Endodermal cell (in vitro differentiated cells): Measurements from ENCODE around the gene CREB3. TPM values are rescaled to one million over a fixed set of nuclear protein-coding genes. Genes with fewer than 3 reads are reported as not detected.

Source experiments
- DNase-seq: peaks from one replicate; pipeline ENCODE4 v3.0.0-alpha.2; 2017
- H3K27ac ChIP-seq: 2 replicates; pipeline ENCODE4 v1.5.1; 2013; ENCODE audit warnings: mild to moderate bottlenecking, low read depth, low read length, moderate library complexity
- H3K27me3 ChIP-seq: 2 replicates; pipeline ENCODE4 v1.6.1; 2013; ENCODE audit warnings: mild to moderate bottlenecking, low read length, moderate library complexity; ENCODE audit not compliant: insufficient read depth, control insufficient read depth, poor library complexity, severe bottlenecking
- H3K36me3 ChIP-seq: 2 replicates; pipeline ENCODE4 v1.7.0; 2013; ENCODE audit warnings: mild to moderate bottlenecking, low read length, moderate library complexity; ENCODE audit not compliant: control insufficient read depth, insufficient read depth
- H3K4me1 ChIP-seq: one replicate; pipeline ENCODE4 v1.7.0; 2013; ENCODE audit warnings: low read length; ENCODE audit not compliant: control insufficient read depth, insufficient read depth
- H3K4me3 ChIP-seq: 2 replicates; pipeline ENCODE4 v1.5.1; 2013; ENCODE audit warnings: mild to moderate bottlenecking, low read length, moderate library complexity
- H3K9ac ChIP-seq: 2 replicates; pipeline ENCODE4 v1.6.1; 2013; ENCODE audit warnings: mild to moderate bottlenecking, low read length, moderate library complexity; ENCODE audit not compliant: poor library complexity, severe bottlenecking; ENCODE audit errors: extremely low read depth
- H3K9me3 ChIP-seq: 2 replicates; pipeline ENCODE4 v1.6.1; 2013; ENCODE audit warnings: mild to moderate bottlenecking, low read length, moderate library complexity; ENCODE audit not compliant: control insufficient read depth
- H3K27ac Mint-ChIP-seq: 2 replicates; pipeline ENCODE4 v1.8.0; 2020; ENCODE audit warnings: mixed read lengths
- H3K27me3 Mint-ChIP-seq: 2 replicates; pipeline ENCODE4 v1.8.0; 2021; ENCODE audit warnings: mild to moderate bottlenecking, mixed read lengths; ENCODE audit not compliant: insufficient read depth
- H3K36me3 Mint-ChIP-seq: 2 replicates; pipeline ENCODE4 v1.8.0; 2020; ENCODE audit warnings: low read depth, mixed read lengths
- H3K4me1 Mint-ChIP-seq: 2 replicates; pipeline ENCODE4 v1.8.0; 2020; ENCODE audit warnings: mixed read lengths
- H3K4me3 Mint-ChIP-seq: 2 replicates; pipeline ENCODE4 v1.8.0; 2020; ENCODE audit warnings: mild to moderate bottlenecking, moderate library complexity, mixed read lengths
- H3K9me3 Mint-ChIP-seq: 2 replicates; pipeline ENCODE4 v1.8.0; 2020; ENCODE audit warnings: mild to moderate bottlenecking, mixed read lengths
- WGBS, 2 experiments: methylation state at CpG; one replicate each; pipeline versions ENCODE4 v1.1.5 to v1.1.7; 2013; ENCODE audit warnings: missing lambda C conversion rate in 2 of 2, mixed read lengths in 1 of 2; ENCODE audit not compliant: insufficient coverage in 1 of 2, insufficient read length in 1 of 2; 5-methylcytosine and 5-hydroxymethylcytosine counted together
- total RNA-seq, 2 donors: library from RNA; stranded (reverse); fragmentation: NEBNext Ultra II Directional in 1 of 2; extraction: Animal tissue kit (Norgen Biotek cat#: 25700) in 1 of 2; gene quantifications; 2 replicates in 1 of 2; 3 replicates in 1 of 2; pipeline ENCODE4 v1.2.1, GENCODE V29; 2021
- TF ChIP-seq, protein P1 (sequence below): fragments of 200-600 bp; sonication (generic); conservative IDR thresholded peaks from 2 replicates; pipeline ENCODE4 v1.5.0; 2021; ENCODE audit warnings: antibody characterized with exemption, mild to moderate bottlenecking

Gene CREB3
- total RNA-seq, 2 donors from 2014 or later: 28.1 to 33.6 TPM

GRCh38 chr9:35690294-35690613, 42.2 kb upstream of the CREB3 start:
- H3K4me1 ChIP-seq: peaks cover 10% of the 10 kb centered on the region
- H3K27me3 Mint-ChIP-seq: no peaks in the 10 kb centered on the region
- H3K27ac ChIP-seq: peak overlapping the region; percentile 63
- no peaks in the 10 kb centered on the region for H3K9me3 ChIP-seq
- H3K4me1 Mint-ChIP-seq: peaks cover 30% of the 10 kb centered on the region
- no peaks in the 10 kb centered on the region for H3K27me3 ChIP-seq
- H3K36me3 ChIP-seq: peaks cover 25% of the 10 kb centered on the region
- H3K4me3 Mint-ChIP-seq: peak overlapping the region; percentile 85
- peak overlapping the region; percentile 28 for H3K9ac ChIP-seq
- H3K9me3 Mint-ChIP-seq: no peaks in the 10 kb centered on the region
- peak overlapping the region; percentile 96 for H3K4me3 ChIP-seq
- H3K27ac Mint-ChIP-seq: peak overlapping the region; percentile 88
- H3K36me3 Mint-ChIP-seq: peaks cover 21% of the 10 kb centered on the region
- peak; percentile 80 for DNase-seq
- 1% methylated on average over 21 of the region's 21 CpGs; no CpG with 5 or more reads in 1 of the 2 experiments for WGBS, 2 experiments
- TF ChIP-seq, protein P1, sequence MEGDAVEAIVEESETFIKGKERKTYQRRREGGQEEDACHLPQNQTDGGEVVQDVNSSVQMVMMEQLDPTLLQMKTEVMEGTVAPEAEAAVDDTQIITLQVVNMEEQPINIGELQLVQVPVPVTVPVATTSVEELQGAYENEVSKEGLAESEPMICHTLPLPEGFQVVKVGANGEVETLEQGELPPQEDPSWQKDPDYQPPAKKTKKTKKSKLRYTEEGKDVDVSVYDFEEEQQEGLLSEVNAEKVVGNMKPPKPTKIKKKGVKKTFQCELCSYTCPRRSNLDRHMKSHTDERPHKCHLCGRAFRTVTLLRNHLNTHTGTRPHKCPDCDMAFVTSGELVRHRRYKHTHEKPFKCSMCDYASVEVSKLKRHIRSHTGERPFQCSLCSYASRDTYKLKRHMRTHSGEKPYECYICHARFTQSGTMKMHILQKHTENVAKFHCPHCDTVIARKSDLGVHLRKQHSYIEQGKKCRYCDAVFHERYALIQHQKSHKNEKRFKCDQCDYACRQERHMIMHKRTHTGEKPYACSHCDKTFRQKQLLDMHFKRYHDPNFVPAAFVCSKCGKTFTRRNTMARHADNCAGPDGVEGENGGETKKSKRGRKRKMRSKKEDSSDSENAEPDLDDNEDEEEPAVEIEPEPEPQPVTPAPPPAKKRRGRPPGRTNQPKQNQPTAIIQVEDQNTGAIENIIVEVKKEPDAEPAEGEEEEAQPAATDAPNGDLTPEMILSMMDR: no peak

DNA sequence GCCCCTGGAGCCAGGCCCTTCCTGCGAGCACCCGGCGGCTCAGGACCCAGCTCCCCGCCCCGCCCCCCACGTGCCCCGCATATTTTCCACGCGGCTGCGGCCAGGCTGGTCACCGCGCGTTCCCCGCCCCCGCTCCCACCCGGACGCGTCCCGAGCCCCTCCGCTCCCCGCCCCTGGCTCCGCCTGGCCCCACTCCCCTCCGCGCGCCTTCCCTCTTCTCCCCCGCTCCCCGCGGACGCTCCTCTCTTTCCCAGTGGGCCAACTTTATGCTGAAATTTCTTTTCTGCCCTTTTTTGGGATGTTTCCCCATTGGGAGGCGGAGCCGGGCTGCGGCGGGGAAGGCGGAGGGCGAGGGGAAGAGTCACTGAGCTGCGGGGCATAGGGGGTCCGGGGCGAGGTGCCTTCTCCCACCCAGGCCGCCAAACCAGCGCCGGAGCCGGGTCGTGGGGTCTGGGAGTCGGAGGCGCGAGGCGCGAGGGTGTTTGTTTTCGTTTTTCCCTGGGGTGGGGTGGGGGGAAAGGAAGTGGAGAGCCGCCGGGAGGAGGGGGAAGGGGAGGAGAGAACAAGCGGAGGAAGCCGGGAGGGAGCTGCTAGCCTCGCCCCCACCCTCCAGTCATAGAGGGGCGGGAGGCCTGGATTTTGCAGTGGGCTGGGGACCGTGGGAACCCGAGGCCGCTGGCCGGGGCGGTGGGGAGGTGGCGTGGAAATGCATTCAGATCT, 41.7 kb upstream of the CREB3 start:
- 0 to 5% methylated on average over 8 to 61 of the region's 61 CpGs for WGBS, 2 experiments
- peaks cover 30% of the 10 kb centered on the region for H3K4me1 Mint-ChIP-seq
- TF ChIP-seq, protein P1: no peak

DNA sequence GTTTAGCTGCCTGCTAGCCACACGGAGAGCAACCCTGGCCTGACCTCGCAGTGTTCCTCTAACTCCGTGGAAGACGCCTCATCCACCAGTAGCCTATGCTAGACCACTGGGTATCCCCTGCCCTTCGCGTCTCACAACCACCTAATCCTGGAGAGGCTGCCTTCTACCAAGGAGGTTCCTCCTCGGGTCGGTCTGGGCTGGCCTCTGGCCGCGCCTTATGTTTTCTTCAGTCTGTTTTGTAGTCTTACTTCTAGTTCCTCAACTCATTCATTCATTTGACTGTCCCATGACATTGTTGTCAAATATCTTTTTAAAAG, 41.2 kb upstream of the CREB3 start:
- Histone ChIP-seq H3K4me3 (peak overlapping the region; percentile 96), H3K27me3 (no peaks in the 10 kb centered on the region), H3K27ac (peak overlapping the region; percentile 58), H3K9ac (peak overlapping the region; percentile 28), H3K9me3 (no peaks in the 10 kb centered on the region), H3K36me3 (peaks cover 26% of the 10 kb centered on the region), H3K4me1 (peaks cover 10% of the 10 kb centered on the region)
- H3K4me3 Mint-ChIP-seq: peak overlapping the region; percentile 85
- peak overlapping the region; percentile 84 for H3K27ac Mint-ChIP-seq
- peaks cover 19% of the 10 kb centered on the region for H3K36me3 Mint-ChIP-seq
- H3K4me1 Mint-ChIP-seq: peaks cover 28% of the 10 kb centered on the region
- DNase-seq: no peak
- no peaks in the 10 kb centered on the region for H3K9me3 Mint-ChIP-seq
- 25 to 32% methylated on average over 9 to 10 of the region's 10 CpGs for WGBS, 2 experiments
- TF ChIP-seq, protein P1: no peak
- no peaks in the 10 kb centered on the region for H3K27me3 Mint-ChIP-seq

More for the DNA sequence above, 41.7 kb upstream of the CREB3 start:
- H3K36me3 ChIP-seq: peaks cover 24% of the 10 kb centered on the region
- H3K9ac ChIP-seq: peak overlapping the region; percentile 28
- H3K9me3 ChIP-seq: no peaks in the 10 kb centered on the region
- H3K4me3 ChIP-seq: peak overlapping the region; percentile 96
- DNase-seq: peak; percentile 88
- no peaks in the 10 kb centered on the region for H3K27me3 Mint-ChIP-seq
- no peaks in the 10 kb centered on the region for H3K9me3 Mint-ChIP-seq
- H3K27me3 ChIP-seq: no peaks in the 10 kb centered on the region
- peaks cover 10% of the 10 kb centered on the region for H3K4me1 ChIP-seq
- peaks cover 17% of the 10 kb centered on the region for H3K36me3 Mint-ChIP-seq
- peak overlapping the region; percentile 85 for H3K4me3 Mint-ChIP-seq
- H3K27ac Mint-ChIP-seq: peak overlapping the region; percentile 88
- peak overlapping the region; percentile 58 for H3K27ac ChIP-seq
